PC-3 (cell line): ENCODE measurements around the gene CDH4.

Experiments
- CTCF ChIP-seq: fragments of 300-600 bp; sonication (generic); conservative IDR thresholded peaks from 2 replicates; pipeline ENCODE4 v1.5.1; 2017; ENCODE audit warnings: antibody characterized with exemption, low read depth, mild to moderate bottlenecking, low read length
- EZH2 ChIP-seq: fragments of 300-600 bp; sonication (generic); IDR thresholded peaks from one replicate; pipeline ENCODE4 v1.6.1; 2017; ENCODE audit warnings: antibody characterized with exemption, mild to moderate bottlenecking, low read length; ENCODE audit not compliant: unreplicated experiment

GRCh38 chr20:61937146-61937962, 685.3 kb downstream of the CDH4 start:
- TF ChIP-seq CTCF (no peak), EZH2 (no peak)
